HG02973 (cell line): Measurements from ENCODE around the gene ENTPD5.
"Not testable (repeated sequence)": the region's sequence is repeated elsewhere in the genome, so short reads cannot be mapped to it uniquely, and the experiment has no call there.

Source experiments
- ATAC-seq: cut with Tn5 transposase; IDR thresholded peaks from one replicate; pipeline ENCODE4 v1.9.1; 2021; ENCODE audit warnings: moderate library complexity; ENCODE audit not compliant: unreplicated experiment

Gene ENTPD5

GRCh38 chr14:74008843-74009499, 10.1 kb downstream of the ENTPD5 start:
- no peak for ATAC-seq

DNA sequence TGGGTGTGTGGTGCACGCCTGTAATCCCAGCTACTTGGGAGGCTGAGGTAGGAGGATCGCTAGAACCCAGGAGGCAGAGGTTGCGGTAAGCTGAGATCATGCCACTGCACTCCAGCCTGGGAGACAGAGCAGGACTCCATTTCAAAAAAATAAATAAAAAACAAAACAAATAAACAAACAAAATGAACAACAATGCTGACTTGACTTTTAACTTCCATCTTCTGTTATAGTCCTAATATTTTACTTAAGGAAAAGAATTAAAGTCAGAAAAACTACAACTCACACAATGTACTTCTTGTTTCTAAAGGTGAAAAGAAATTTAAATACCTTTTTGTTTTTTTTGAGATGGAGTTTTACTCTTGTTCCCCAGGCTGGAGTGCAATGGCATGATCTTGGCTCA, 13.4 kb downstream of the ENTPD5 start:
- ATAC-seq = not testable (repeated sequence)

GRCh38 chr14:73998726-73999125, 20.4 kb downstream of the ENTPD5 start:
- no peak for ATAC-seq

- ATAC-seq = no peak
Observed at GRCh38 chr14:73997944-73998447, 21.1 kb downstream of the ENTPD5 start.

DNA sequence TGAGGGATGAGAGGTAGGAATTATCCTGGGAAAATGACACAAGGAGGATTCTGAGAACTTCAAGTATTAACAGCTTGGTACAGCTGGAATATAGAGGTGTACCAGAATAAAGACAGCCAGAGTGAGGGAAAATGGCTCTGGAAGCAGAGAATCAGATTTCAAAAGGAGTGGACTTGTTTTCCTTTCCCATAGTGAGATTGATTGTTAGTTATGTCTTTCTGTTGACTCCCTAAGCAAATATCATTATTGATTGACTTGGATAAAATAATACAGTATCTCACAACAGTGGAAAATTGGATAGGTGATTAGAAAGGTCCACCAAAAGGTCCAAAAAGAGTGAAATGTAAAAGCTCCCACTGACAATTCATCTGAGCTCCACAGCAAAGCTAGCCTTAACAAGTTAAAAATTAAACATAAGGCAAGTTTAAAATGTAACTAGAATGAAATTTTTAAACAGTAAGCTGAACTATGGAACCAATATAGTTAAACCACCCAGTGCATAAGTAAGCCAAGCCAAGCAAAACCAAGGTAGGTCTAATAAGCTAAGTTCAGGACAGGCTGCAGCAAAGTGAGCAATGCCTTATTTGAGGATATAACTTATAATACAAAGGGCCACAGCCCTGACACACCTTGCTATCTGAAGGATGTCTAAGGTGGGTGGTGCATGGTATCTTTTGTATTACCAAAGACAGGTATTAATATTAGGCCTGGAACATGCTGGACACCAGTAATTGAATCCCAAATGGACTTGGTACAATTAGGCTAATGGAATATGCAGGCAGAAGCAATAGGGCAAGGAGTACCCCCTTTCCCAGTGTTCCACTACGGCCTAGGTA, 21.8 kb downstream of the ENTPD5 start:
- ATAC-seq = no peak

DNA sequence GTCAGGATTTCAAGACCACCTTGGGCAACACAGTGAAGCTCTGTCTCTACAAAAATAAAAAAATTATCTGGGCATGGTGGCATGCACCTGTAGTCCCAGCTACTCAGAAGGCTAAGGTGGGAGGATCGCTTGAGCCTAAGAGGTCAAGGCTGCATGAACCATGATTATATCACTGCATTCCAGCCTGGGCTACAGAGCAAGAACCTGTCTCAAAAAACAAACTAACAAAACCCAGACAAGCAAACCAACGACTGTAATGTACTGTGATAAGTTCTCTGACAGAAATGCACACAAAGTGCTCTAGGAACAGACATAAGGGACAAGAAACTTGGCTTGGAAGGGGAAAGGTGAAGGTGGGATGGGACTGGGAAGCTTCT, 22.4 kb downstream of the ENTPD5 start:
- no peak for ATAC-seq

DNA sequence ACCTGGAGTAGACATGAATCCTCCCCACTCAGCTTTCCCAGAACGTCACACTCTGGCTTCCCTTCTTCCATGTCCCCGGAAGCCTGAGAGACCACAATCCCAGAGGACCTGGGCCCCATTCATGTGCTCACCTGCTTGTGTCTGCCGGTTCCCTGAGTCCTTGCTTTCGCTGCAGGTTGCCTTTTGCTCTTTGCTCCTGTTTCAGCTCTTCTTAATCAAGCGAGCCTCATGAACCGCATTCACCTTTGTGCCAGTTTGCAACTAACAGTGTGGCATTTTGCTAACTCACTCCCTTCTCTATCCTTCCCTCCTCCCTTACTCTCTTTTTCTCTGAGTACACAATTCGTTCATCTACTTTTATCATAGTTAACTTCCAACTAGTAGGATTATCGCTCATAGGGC, 23.1 kb downstream of the ENTPD5 start:
- no peak for ATAC-seq

DNA sequence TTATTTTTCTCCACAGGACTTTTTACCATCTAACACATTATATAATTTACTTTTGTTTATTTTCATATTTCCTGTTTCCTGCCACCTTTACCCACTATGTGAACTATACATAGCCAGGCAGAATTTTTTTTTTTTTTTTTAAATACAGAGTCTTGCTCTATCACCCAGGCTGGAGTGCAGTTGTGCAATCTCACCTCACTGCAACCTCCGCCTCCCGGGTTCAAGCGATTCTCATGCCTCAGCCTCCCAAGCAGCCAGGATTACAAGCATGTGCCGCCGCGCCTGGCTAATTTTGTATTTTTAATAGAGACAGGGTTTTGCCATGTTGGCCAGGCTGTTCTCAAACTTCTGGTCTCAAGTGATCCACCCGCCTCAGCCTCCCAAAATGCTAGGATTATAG, 24.2 kb downstream of the ENTPD5 start:
- not testable (repeated sequence) for ATAC-seq

DNA sequence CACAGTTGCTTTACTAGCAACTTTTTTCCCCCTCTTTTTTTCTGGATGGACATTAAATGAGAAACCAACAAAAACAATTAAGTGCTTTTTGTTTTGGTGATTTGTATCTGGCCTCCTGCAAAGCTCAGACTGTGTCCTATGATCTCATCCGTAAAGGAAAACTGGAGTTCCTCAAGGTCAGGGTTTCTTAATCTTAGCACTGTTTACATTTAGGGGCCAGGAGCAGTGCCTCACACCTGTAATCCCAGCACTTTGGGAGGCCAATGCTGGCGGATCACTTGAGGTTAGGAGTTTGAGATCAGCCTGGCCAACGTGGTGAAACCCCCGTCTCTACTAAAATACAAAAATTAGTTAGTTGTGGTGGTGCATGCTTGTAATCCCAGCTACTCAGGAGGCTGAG, 28.0 kb downstream of the ENTPD5 start:
- ATAC-seq = no peak

- not testable (repeated sequence) for ATAC-seq
Observed at GRCh38 chr14:73988656-73989055, 30.4 kb downstream of the ENTPD5 start.

GRCh38 chr14:73988065-73988464, 31.0 kb downstream of the ENTPD5 start:
- no peak for ATAC-seq

DNA sequence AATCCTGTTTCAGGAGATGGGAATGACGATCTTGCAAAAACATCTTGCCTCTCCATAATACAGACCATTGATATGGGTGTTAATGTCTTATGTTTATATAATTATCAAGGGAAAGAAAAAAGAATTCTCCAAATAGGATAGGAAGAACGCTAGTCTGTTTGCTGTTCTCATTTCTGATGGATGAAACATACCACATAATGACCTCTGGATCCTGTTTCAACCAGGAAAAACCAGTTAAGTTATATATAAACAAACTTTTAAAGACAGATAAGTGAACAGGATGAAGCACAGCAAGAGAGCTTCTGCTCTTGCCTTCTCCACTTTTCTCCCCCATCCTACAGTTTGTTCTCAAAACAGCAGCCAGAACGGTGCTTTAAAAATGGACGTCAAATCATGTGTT, 41.2 kb downstream of the ENTPD5 start:
- ATAC-seq = no peak

GRCh38 chr14:73976125-73976524, 43.0 kb downstream of the ENTPD5 start:
- ATAC-seq = no peak

- no peak for ATAC-seq
Observed at GRCh38 chr14:73973497-73973896, 45.6 kb downstream of the ENTPD5 start.

DNA sequence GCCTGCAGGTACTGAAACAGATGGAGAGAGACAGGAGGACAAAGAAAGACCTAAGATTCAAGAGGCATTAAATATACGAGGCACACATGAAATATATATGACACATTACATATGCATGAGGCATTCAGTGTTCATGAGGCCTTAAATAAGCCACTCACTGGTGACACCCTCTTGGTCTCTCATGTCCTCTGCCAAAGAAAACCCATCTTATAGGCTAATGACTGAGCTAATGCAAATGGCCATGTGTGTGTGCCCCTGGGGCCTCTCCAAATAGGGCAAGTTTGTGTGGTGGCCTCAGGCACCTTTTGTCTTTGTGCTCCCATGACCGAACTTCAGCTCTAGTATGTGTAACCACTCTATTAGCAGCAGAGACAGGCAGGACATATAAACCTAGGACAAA, 50.2 kb downstream of the ENTPD5 start:
- no peak for ATAC-seq

DNA sequence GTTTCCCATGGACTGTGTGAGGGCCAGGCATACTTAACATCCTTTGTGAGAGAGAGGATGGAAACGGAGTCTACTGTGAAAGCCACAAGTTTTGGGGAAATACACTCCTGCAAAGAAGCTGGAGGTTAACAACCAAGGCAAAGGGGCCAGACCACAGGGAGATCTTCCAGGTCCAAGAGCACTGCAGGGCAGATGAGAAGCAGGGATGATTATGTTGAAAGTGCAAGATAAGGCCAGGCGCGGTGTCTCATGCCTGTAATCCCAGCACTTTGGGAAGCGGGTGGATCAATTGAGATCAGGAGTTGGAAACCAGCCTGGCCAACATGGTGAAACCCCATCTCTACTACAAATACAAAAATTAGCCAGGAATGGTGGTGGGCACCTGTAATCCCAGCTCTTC, 53.9 kb downstream of the ENTPD5 start:
- ATAC-seq = no peak

GRCh38 chr14:73961192-73961591, 57.9 kb downstream of the ENTPD5 start:
- ATAC-seq = no peak

- no peak for ATAC-seq
Observed at GRCh38 chr14:73958591-73958990, 60.5 kb downstream of the ENTPD5 start.

- no peak for ATAC-seq
Observed at GRCh38 chr14:73955674-73956073, 63.4 kb downstream of the ENTPD5 start.

GRCh38 chr14:73953731-73954130, 65.4 kb downstream of the ENTPD5 start:
- no peak for ATAC-seq

DNA sequence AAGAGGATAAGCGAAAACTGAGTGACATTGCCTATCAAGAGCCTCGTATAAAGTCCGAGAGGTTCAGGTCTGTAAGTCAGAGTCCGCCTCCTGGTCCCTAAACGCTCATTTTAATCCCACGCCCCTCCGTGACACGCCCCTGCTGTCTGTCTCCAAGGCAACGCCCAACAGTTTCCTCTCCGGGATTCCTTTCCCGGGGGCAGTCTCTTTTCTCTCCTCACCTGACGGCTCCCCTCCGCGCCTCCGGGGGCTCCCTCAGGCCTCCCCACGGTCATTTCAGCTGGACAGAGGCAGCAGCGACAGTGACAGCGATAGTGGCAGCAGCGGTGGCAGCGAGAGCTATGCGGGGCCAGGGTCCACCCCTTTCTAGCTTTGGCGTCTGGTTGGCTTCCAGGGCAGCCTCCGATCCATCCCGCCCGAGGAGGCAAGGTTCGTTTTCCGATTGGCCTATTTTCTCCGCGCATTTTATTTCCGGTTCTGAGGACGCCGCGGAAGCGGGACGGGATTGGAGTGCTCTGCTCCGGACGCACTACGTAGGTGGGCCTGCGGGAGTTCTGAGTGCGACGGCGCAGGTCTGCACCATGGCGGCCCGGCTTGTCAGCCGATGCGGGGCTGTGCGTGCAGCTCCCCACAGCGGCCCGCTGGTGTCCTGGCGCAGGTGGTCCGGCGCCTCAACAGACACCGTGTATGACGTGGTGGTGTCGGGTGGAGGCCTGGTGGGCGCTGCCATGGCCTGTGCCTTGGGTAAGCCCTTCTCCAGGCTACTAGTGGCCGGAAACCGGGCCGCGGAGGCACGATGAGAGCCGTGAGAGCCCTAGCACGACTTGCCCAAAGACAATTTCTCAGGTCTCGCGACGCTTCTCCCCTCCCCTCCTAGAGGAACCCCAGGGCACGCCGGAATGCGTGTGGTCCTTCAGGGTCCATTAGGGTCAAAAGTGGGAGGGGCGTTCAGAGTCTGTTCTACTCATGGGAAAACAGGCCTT, 69.0 kb downstream of the ENTPD5 start, which contains the start of the genes COQ6 and FAM161B:
Gene COQ6, plus strand, starts transcription at position 551 of the 983 bp plus-strand sequence. Its CDS starts 31 bp downstream, at position 582.
Gene FAM161B, minus strand, starts transcription at position 343 of the 983 bp plus-strand sequence. Its CDS starts 68 bp downstream, at position 275.
- ATAC-seq = peak; percentile 82
